ENCODE measurements around the gene CEP135.

- TF ChIP-seq, protein P1, sequence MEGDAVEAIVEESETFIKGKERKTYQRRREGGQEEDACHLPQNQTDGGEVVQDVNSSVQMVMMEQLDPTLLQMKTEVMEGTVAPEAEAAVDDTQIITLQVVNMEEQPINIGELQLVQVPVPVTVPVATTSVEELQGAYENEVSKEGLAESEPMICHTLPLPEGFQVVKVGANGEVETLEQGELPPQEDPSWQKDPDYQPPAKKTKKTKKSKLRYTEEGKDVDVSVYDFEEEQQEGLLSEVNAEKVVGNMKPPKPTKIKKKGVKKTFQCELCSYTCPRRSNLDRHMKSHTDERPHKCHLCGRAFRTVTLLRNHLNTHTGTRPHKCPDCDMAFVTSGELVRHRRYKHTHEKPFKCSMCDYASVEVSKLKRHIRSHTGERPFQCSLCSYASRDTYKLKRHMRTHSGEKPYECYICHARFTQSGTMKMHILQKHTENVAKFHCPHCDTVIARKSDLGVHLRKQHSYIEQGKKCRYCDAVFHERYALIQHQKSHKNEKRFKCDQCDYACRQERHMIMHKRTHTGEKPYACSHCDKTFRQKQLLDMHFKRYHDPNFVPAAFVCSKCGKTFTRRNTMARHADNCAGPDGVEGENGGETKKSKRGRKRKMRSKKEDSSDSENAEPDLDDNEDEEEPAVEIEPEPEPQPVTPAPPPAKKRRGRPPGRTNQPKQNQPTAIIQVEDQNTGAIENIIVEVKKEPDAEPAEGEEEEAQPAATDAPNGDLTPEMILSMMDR (IDR thresholded peaks at IDR 0.05) = no peak
- no peak for TF ChIP-seq POLR2A (IDR thresholded peaks at IDR 0.05)
- no peak for TF ChIP-seq POLR2AphosphoS5 (IDR thresholded peaks at IDR 0.05)
These were observed 104.2 kb downstream of the CEP135 start for GRCh38 chr4:56052966-56053365.

Data from breast epithelium (tissue), 3 donors.